ENCODE measurements around the gene RABGGTB. TPM values are rescaled to one million over a fixed set of nuclear protein-coding genes. Genes with fewer than 3 reads are reported as not detected.

Gene RABGGTB
- polyA plus RNA-seq, 4 donors = 55.6 to 95.9 (median 62.6) TPM

GRCh38 chr1:75786901-75787493 lies 941 bp downstream of the RABGGTB start:
- Histone ChIP-seq H3K9me3 (ENCODE audit: control insufficient read depth in 2 of 2, insufficient read depth in 1 of 2, low read depth in 1 of 2, low read length in 1 of 2) (no peaks in the 10 kb centered on the region), H3K4me3 (ENCODE audit: low read depth in 1 of 3, low read length in 3 of 3) (peak overlapping the region; percentile 54 to 84 (median 68)), H3K27ac (ENCODE audit: low read depth in 1 of 3, low read length in 2 of 3) (peak overlapping the region in 1 of 3 donors; percentile 20), H3K36me3 (ENCODE audit: control insufficient read depth in 3 of 3, insufficient read depth in 2 of 3, low read depth in 1 of 3, low read length in 3 of 3) (peaks cover 2 to 10% (median 5%) of the 10 kb centered on the region in 3 donors), H3K4me1 (ENCODE audit: control insufficient read depth in 3 of 3, insufficient read depth in 2 of 3, low read depth in 1 of 3, low read length in 2 of 3) (peaks cover 4 to 22% (median 9%) of the 10 kb centered on the region in 3 donors), H3K27me3 (ENCODE audit: control insufficient read depth in 3 of 3, insufficient read depth in 3 of 3, low read length in 3 of 3) (no peaks in the 10 kb centered on the region)
- 1 to 2% (median 1%) methylated on average over 10 of the region's 10 CpGs for WGBS, 3 donors
- FAIRE-seq (no peak), DNase-seq (no peak)

DNA sequence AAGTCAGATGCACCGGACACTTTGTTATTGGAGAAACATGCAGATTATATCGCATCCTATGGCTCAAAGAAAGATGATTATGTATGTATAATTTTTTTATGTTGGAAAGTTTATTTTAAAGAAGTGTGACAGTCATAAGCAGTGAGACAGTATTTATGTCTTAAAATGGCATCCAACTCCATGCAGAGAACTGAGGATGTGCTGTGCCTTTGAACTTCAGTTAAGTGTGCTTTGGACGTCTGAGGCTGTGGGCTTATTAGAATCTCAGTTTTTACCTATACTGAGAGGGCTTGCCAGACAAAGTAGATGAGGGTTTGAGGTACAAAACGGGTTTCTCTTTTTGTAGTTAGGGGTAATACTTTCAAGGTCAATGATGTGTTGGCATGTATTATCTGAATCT lies 1.5 kb downstream of the RABGGTB start:
- H3K4me3 ChIP-seq (ENCODE audit: low read depth in 1 of 3, low read length in 3 of 3) = peak overlapping the region; percentile 36 to 84 (median 54)
- H3K36me3 ChIP-seq (ENCODE audit: control insufficient read depth in 3 of 3, insufficient read depth in 2 of 3, low read depth in 1 of 3, low read length in 3 of 3) = peaks cover 5 to 12% (median 6%) of the 10 kb centered on the region in 3 donors
- peaks cover 4 to 22% (median 9%) of the 10 kb centered on the region in 3 donors for H3K4me1 ChIP-seq (ENCODE audit: control insufficient read depth in 3 of 3, insufficient read depth in 2 of 3, low read depth in 1 of 3, low read length in 2 of 3)
- FAIRE-seq (no peak), DNase-seq (no peak)
- no peaks in the 10 kb centered on the region for H3K27me3 ChIP-seq (ENCODE audit: control insufficient read depth in 3 of 3, insufficient read depth in 3 of 3, low read length in 3 of 3)
- H3K27ac ChIP-seq (ENCODE audit: low read depth in 1 of 3, low read length in 2 of 3) = no peak overlapping the region
- no peaks in the 10 kb centered on the region for H3K9me3 ChIP-seq (ENCODE audit: control insufficient read depth in 2 of 2, insufficient read depth in 1 of 2, low read depth in 1 of 2, low read length in 1 of 2)
- 1 to 5% (median 2%) methylated on average over 4 of the region's 4 CpGs for WGBS, 3 donors

- peaks cover 4 to 22% (median 9%) of the 10 kb centered on the region in 3 donors for H3K4me1 ChIP-seq (ENCODE audit: control insufficient read depth in 3 of 3, insufficient read depth in 2 of 3, low read depth in 1 of 3, low read length in 2 of 3)
- H3K36me3 ChIP-seq (ENCODE audit: control insufficient read depth in 3 of 3, insufficient read depth in 2 of 3, low read depth in 1 of 3, low read length in 3 of 3) = peaks cover 7 to 21% (median 18%) of the 10 kb centered on the region in 3 donors
- no peaks in the 10 kb centered on the region for H3K27me3 ChIP-seq (ENCODE audit: control insufficient read depth in 3 of 3, insufficient read depth in 3 of 3, low read length in 3 of 3)
- no peaks in the 10 kb centered on the region for H3K9me3 ChIP-seq (ENCODE audit: control insufficient read depth in 2 of 2, insufficient read depth in 1 of 2, low read depth in 1 of 2, low read length in 1 of 2)
- H3K4me3 ChIP-seq (ENCODE audit: low read depth in 1 of 3, low read length in 3 of 3) = no peak overlapping the region
- DNase-seq (no peak), FAIRE-seq (no peak)
- no peak overlapping the region for H3K27ac ChIP-seq (ENCODE audit: low read depth in 1 of 3, low read length in 2 of 3)
Measured at GRCh38 chr1:75789988-75790387, 3.9 kb downstream of the RABGGTB start.

DNA sequence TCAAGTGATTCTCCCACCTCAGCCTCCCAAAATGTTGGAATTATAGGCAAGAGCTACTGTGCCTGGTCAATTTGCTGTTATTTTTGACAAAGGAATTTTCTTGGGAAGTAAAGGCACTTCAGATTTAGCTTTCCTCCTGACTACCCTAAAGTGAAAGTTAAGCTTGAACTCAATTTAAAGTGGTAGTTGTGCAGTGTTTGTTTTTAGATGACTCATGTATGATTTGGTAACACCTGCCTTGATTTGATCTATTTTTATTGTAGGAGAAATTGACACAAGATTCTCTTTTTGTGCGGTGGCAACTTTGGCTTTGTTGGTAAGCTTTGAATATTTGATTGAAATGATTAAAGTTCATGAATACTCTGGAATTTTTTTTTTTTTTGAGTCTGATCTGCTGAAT lies 5.0 kb downstream of the RABGGTB start:
- peak in 1 of 2 donors; percentile 61 for DNase-seq
- FAIRE-seq = no peak
- Histone ChIP-seq H3K36me3 (ENCODE audit: control insufficient read depth in 3 of 3, insufficient read depth in 2 of 3, low read depth in 1 of 3, low read length in 3 of 3) (peaks cover 12 to 28% (median 21%) of the 10 kb centered on the region in 3 donors), H3K27me3 (ENCODE audit: control insufficient read depth in 3 of 3, insufficient read depth in 3 of 3, low read length in 3 of 3) (no peaks in the 10 kb centered on the region), H3K4me1 (ENCODE audit: control insufficient read depth in 3 of 3, insufficient read depth in 2 of 3, low read depth in 1 of 3, low read length in 2 of 3) (peaks cover 4 to 22% (median 9%) of the 10 kb centered on the region in 3 donors), H3K4me3 (ENCODE audit: low read depth in 1 of 3, low read length in 3 of 3) (no peak overlapping the region), H3K9me3 (ENCODE audit: control insufficient read depth in 2 of 2, insufficient read depth in 1 of 2, low read depth in 1 of 2, low read length in 1 of 2) (no peaks in the 10 kb centered on the region), H3K27ac (ENCODE audit: low read depth in 1 of 3, low read length in 2 of 3) (peak overlapping the region in 1 of 3 donors; percentile 54)
- WGBS, 3 donors = 7 to 55% (median 35%) methylated on average over 1 of the region's 1 CpG

GRCh38 chr1:75792091-75792490 lies 6.0 kb downstream of the RABGGTB start:
- Histone ChIP-seq H3K27ac (ENCODE audit: low read depth in 1 of 3, low read length in 2 of 3) (no peak overlapping the region), H3K36me3 (ENCODE audit: control insufficient read depth in 3 of 3, insufficient read depth in 2 of 3, low read depth in 1 of 3, low read length in 3 of 3) (peaks cover 12 to 35% (median 28%) of the 10 kb centered on the region in 3 donors), H3K4me3 (ENCODE audit: low read depth in 1 of 3, low read length in 3 of 3) (no peak overlapping the region), H3K27me3 (ENCODE audit: control insufficient read depth in 3 of 3, insufficient read depth in 3 of 3, low read length in 3 of 3) (no peaks in the 10 kb centered on the region), H3K9me3 (ENCODE audit: control insufficient read depth in 2 of 2, insufficient read depth in 1 of 2, low read depth in 1 of 2, low read length in 1 of 2) (no peaks in the 10 kb centered on the region), H3K4me1 (ENCODE audit: control insufficient read depth in 3 of 3, insufficient read depth in 2 of 3, low read depth in 1 of 3, low read length in 2 of 3) (peaks cover 4 to 22% (median 9%) of the 10 kb centered on the region in 3 donors)
- no peak for FAIRE-seq
- WGBS, 3 donors = 92 to 98% (median 95%) methylated on average over 3 of the region's 3 CpGs
- DNase-seq = no peak

DNA sequence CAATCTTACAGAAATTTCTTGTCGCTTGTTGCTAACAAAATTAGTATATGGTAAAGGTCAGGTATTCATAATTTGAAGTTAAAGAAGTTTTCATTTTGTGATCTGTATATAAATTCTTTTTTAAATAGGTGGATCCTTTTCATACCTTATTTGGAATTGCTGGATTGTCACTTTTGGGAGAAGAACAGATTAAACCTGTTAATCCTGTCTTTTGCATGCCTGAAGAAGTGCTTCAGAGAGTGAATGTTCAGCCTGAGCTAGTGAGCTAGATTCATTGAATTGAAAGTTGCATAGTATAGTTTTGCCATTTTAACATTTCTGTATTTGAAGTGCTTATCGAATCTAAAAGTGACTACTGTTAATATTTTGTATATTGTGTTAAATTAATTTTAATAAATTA lies 8.3 kb downstream of the RABGGTB start:
- Histone ChIP-seq H3K4me1 (ENCODE audit: control insufficient read depth in 3 of 3, insufficient read depth in 2 of 3, low read depth in 1 of 3, low read length in 2 of 3) (peaks cover 4 to 9% (median 7%) of the 10 kb centered on the region in 3 donors), H3K4me3 (ENCODE audit: low read depth in 1 of 3, low read length in 3 of 3) (no peak overlapping the region), H3K9me3 (ENCODE audit: control insufficient read depth in 2 of 2, insufficient read depth in 1 of 2, low read depth in 1 of 2, low read length in 1 of 2) (no peaks in the 10 kb centered on the region), H3K27me3 (ENCODE audit: control insufficient read depth in 3 of 3, insufficient read depth in 3 of 3, low read length in 3 of 3) (no peaks in the 10 kb centered on the region), H3K27ac (ENCODE audit: low read depth in 1 of 3, low read length in 2 of 3) (no peak overlapping the region), H3K36me3 (ENCODE audit: control insufficient read depth in 3 of 3, insufficient read depth in 2 of 3, low read depth in 1 of 3, low read length in 3 of 3) (peaks cover 12 to 34% (median 28%) of the 10 kb centered on the region in 3 donors)
- WGBS, 3 donors = 95 to 97% (median 97%) methylated on average over 2 of the region's 2 CpGs
- DNase-seq (no peak), FAIRE-seq (no peak)

DNA sequence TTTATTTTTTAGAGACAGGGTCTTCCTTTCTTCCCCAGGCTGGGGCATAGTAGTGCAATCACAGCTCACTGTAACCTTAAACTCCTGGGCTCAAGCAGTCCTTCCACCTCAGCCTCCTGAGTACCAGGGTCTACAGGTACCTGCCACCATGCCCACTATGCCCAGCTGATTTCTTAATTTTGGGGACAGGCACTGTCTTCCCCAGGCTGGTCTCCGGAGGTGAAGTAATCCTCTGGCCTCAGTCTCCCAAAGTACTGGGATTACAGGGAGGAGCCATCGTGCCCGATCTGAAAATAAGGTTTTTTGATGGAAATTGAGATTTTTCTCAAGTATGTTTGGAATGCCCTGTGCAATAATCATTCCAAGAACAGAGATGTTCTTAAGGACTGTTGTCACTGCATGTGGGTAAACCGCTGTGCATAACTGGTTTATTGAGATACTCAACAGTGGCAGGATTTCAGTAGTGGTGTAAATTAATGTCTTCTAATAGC lies 9.7 kb downstream of the RABGGTB start:
- Histone ChIP-seq H3K36me3 (ENCODE audit: control insufficient read depth in 3 of 3, insufficient read depth in 2 of 3, low read depth in 1 of 3, low read length in 3 of 3) (peaks cover 8 to 30% (median 27%) of the 10 kb centered on the region in 3 donors), H3K9me3 (ENCODE audit: control insufficient read depth in 2 of 2, insufficient read depth in 1 of 2, low read depth in 1 of 2, low read length in 1 of 2) (no peaks in the 10 kb centered on the region), H3K27me3 (ENCODE audit: control insufficient read depth in 3 of 3, insufficient read depth in 3 of 3, low read length in 3 of 3) (no peaks in the 10 kb centered on the region), H3K27ac (ENCODE audit: low read depth in 1 of 3, low read length in 2 of 3) (no peak overlapping the region), H3K4me1 (ENCODE audit: control insufficient read depth in 3 of 3, insufficient read depth in 2 of 3, low read depth in 1 of 3, low read length in 2 of 3) (peaks cover 0 to 2% (median 1%) of the 10 kb centered on the region in 3 donors), H3K4me3 (ENCODE audit: low read depth in 1 of 3, low read length in 3 of 3) (no peak overlapping the region)
- WGBS, 3 donors = 97% methylated on average over 4 of the region's 4 CpGs
- DNase-seq = no peak
- no peak for FAIRE-seq

- DNase-seq (no peak), FAIRE-seq (no peak)
- peaks cover 7 to 29% (median 27%) of the 10 kb centered on the region in 3 donors for H3K36me3 ChIP-seq (ENCODE audit: control insufficient read depth in 3 of 3, insufficient read depth in 2 of 3, low read depth in 1 of 3, low read length in 3 of 3)
- H3K27ac ChIP-seq (ENCODE audit: low read depth in 1 of 3, low read length in 2 of 3) = no peak within 1 kb of the TSS
- H3K9me3 ChIP-seq (ENCODE audit: control insufficient read depth in 2 of 2, insufficient read depth in 1 of 2, low read depth in 1 of 2, low read length in 1 of 2) = no peaks in the 10 kb centered on the region
- no peaks in the 10 kb centered on the region for H3K4me1 ChIP-seq (ENCODE audit: control insufficient read depth in 3 of 3, insufficient read depth in 2 of 3, low read depth in 1 of 3, low read length in 2 of 3)
- no peak within 1 kb of the TSS for H3K4me3 ChIP-seq (ENCODE audit: low read depth in 1 of 3, low read length in 3 of 3)
- 82 to 86% (median 86%) methylated on average over 34 of the region's 34 CpGs for WGBS, 3 donors
- no peaks in the 10 kb centered on the region for H3K27me3 ChIP-seq (ENCODE audit: control insufficient read depth in 3 of 3, insufficient read depth in 3 of 3, low read length in 3 of 3)
Measured at GRCh38 chr1:75796376-75797272, 10.6 kb downstream of the RABGGTB start, which contains the start of gene MSH4. Gene MSH4, plus strand, starts transcription at chr1:75796882. Its CDS starts 104 bp downstream, at chr1:75796986.

Data from small intestine (tissue), 7 donors.